ENCODE data around the gene FXYD7.

FXYD7 gene

DNA sequence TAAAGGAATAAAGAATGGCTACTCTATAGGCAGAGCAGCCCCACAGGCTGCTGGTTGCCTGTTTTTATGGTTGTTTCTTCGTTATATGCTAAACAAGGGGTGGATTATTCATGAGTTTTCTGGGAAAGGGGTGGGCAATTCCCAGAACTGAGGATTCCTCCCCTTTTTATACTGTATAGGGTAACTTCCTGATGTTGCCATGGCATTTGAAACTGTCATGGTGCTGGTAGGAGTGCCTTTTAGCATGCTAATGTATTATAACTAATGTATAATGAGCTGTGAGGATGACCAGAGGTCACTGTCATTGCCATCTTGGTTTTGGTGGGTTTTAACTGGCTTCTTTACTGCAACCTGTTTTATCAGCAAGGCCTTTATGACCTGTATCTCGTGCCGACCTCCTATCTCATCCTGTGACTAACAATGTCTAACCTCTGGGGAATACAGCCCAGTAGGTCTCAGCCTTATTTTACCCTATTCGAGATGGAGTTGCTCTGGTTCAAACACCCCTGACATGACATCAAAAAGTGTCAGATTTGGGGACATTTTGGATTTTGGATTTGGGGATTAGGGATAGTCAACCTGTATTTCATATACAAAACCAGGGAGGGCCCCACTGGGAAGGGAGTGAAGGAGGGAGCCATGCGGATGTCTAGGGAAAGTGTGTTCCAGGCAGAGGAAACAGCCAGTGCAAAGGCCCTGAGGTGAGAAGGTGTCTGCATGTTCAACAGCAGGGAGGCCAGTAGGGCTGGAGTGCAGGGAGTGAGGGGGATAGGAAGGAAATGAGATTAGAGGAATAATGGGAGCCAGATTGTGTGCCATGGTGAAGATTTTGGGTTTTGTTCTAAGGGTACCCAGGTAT, 22.4 kb downstream of the FXYD7 start:
- no peak for DNase-seq (ENCODE audit: low read depth, low spot score)
- Histone ChIP-seq H3K27me3 (ENCODE audit: insufficient read depth, insufficient read length) (no peaks in the 10 kb centered on the region), H3K4me3 (ENCODE audit: insufficient read length, low read depth) (no peak overlapping the region), H3K9me3 (ENCODE audit: insufficient read depth, low read length) (peaks cover 55% of the 10 kb centered on the region), H3K36me3 (ENCODE audit: insufficient read depth, insufficient read length, low read length) (peaks cover 88% of the 10 kb centered on the region), H3K9ac (ENCODE audit: insufficient read length, low read depth) (no peak overlapping the region), H3K4me1 (ENCODE audit: insufficient read depth, insufficient read length) (no peaks in the 10 kb centered on the region)
- TF ChIP-seq ZNF274 (IDR thresholded peaks at IDR 0.05; ENCODE audit: low read depth, low read length): no peak
- TF ChIP-seq YY1 (IDR thresholded peaks at IDR 0.05; ENCODE audit: insufficient read depth, insufficient read length): no peak
- no peak for TF ChIP-seq SUZ12 (IDR thresholded peaks at IDR 0.05; ENCODE audit: extremely low read depth, insufficient read depth, insufficient read length)

DNA sequence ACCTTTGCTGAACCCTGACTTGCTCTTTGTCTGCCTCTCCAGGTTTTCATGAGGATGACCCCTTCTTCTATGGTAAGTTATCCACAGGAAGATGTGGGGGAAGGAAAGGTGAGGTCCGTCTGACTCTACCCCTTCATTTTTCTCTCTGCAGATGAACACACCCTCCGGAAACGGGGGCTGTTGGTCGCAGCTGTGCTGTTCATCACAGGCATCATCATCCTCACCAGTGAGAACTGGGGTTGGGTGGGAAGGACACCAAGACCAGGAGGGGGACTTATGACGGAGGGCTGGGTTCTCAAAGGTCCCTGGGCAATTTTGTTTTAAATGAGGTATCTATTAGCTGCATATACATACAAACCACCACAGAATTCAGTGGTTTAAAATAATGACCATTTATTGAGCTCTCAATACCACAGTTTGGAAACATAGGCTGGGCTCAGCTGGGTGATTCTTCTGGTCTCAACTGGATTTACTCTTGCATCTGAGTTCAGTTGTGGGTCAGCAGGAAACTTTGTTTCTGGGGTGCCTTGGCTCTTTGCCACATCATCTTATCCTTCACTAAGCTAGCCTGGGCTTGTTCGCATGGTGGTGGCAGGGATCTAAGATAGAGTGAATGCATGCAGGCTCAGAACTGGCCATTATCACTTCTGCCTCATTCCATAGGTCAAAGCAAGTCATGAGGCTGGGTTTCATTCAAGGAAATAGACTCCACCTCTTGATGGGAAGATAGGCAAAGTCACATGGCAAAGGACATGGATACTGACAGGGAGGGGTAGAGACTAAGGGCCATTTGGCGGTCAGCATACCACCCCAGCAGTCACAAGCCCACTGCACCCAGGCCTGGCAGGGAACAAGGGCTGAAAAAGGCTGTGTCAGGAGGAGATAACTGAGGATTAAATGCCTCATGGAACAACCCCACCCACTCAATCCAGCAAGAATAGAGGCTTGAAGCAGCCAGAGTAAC, 23.3 kb downstream of the FXYD7 start:
- no peaks in the 10 kb centered on the region for H3K4me1 ChIP-seq (ENCODE audit: insufficient read depth, insufficient read length)
- no peak overlapping the region for H3K4me3 ChIP-seq (ENCODE audit: insufficient read length, low read depth)
- no peaks in the 10 kb centered on the region for H3K27me3 ChIP-seq (ENCODE audit: insufficient read depth, insufficient read length)
- no peak for DNase-seq (ENCODE audit: low read depth, low spot score)
- H3K36me3 ChIP-seq (ENCODE audit: insufficient read depth, insufficient read length, low read length): peaks cover 87% of the 10 kb centered on the region
- TF ChIP-seq SUZ12 (IDR thresholded peaks at IDR 0.05; ENCODE audit: extremely low read depth, insufficient read depth, insufficient read length) (no peak), YY1 (IDR thresholded peaks at IDR 0.05; ENCODE audit: insufficient read depth, insufficient read length) (no peak), ZNF274 (IDR thresholded peaks at IDR 0.05; ENCODE audit: low read depth, low read length) (no peak)
- peaks cover 48% of the 10 kb centered on the region for H3K9me3 ChIP-seq (ENCODE audit: insufficient read depth, low read length)
- no peak overlapping the region for H3K9ac ChIP-seq (ENCODE audit: insufficient read length, low read depth)

DNA sequence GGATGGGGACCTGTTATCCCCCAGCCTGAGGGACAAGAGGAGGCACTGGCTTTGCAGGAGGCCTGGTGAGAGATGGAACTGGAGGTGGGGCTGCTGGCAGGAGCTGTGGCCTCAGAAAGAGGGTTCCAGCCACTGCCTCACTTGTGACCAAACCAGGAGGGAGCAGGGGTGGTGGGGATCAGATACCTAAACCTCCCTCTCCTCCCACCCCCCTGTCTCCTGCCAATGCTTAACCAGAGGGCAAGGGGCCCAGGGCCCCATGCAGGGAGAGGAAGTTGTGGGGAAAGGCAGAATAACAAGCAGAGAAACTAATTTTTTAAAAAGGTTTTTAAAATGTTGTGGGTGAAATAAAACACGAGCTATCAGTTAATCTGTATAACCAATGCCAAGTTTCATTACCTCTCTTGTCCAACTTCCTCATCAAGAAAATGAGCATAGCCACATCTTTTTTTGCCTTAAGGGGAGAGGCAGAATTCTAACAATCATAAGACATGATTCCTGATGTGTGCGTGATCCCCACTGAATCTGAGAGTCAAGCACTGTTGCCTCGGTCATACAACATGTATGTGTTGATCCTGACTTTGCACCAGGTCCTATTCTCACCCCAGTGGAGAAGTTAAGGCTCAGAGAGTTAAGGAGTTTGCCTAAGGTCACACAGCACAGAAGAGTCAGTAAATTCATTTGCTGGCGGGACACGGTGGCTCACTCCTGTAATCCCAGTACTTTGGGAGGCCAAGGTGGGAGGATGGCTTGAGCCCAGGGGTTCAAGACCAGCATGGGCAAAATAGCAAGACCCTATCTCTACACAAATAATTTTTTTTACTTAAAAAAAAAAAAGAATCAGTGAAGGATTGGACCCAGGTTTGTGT, 24.4 kb downstream of the FXYD7 start:
- Histone ChIP-seq H3K4me1 (ENCODE audit: insufficient read depth, insufficient read length) (no peaks in the 10 kb centered on the region), H3K9ac (ENCODE audit: insufficient read length, low read depth) (no peak overlapping the region), H3K27me3 (ENCODE audit: insufficient read depth, insufficient read length) (no peaks in the 10 kb centered on the region), H3K4me3 (ENCODE audit: insufficient read length, low read depth) (no peak overlapping the region), H3K9me3 (ENCODE audit: insufficient read depth, low read length) (peaks cover 40% of the 10 kb centered on the region), H3K36me3 (ENCODE audit: insufficient read depth, insufficient read length, low read length) (peaks cover 81% of the 10 kb centered on the region)
- no peak for DNase-seq (ENCODE audit: low read depth, low spot score)
- TF ChIP-seq YY1 (IDR thresholded peaks at IDR 0.05; ENCODE audit: insufficient read depth, insufficient read length) (no peak), ZNF274 (IDR thresholded peaks at IDR 0.05; ENCODE audit: low read depth, low read length) (no peak), SUZ12 (IDR thresholded peaks at IDR 0.05; ENCODE audit: extremely low read depth, insufficient read depth, insufficient read length) (no peak)

DNA sequence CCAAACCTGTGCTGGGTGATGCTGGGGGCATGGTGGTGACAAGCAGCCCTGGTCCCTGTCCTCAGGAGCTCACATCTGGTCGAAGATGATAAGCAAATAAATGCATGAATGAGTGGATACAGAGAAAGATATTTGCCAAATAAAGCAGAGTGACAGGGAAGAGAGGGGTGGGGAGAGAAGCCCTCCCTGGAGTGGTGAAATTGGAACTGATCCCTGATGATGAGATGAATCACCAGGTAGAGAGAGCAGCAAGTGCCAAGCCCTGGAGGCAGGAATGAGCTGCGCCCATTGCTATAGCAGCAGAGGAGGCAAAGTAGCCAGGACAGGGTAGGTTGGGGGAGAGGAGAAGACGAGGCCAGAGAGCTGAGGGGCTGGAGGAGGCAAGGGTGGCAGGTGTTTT, 25.1 kb downstream of the FXYD7 start:
- H3K4me3 ChIP-seq (ENCODE audit: insufficient read length, low read depth): no peak overlapping the region
- no peak for DNase-seq (ENCODE audit: low read depth, low spot score)
- peaks cover 78% of the 10 kb centered on the region for H3K36me3 ChIP-seq (ENCODE audit: insufficient read depth, insufficient read length, low read length)
- no peak for TF ChIP-seq ZNF274 (IDR thresholded peaks at IDR 0.05; ENCODE audit: low read depth, low read length)
- peaks cover 36% of the 10 kb centered on the region for H3K9me3 ChIP-seq (ENCODE audit: insufficient read depth, low read length)
- no peaks in the 10 kb centered on the region for H3K27me3 ChIP-seq (ENCODE audit: insufficient read depth, insufficient read length)
- no peak overlapping the region for H3K9ac ChIP-seq (ENCODE audit: insufficient read length, low read depth)
- H3K4me1 ChIP-seq (ENCODE audit: insufficient read depth, insufficient read length): no peaks in the 10 kb centered on the region

DNA sequence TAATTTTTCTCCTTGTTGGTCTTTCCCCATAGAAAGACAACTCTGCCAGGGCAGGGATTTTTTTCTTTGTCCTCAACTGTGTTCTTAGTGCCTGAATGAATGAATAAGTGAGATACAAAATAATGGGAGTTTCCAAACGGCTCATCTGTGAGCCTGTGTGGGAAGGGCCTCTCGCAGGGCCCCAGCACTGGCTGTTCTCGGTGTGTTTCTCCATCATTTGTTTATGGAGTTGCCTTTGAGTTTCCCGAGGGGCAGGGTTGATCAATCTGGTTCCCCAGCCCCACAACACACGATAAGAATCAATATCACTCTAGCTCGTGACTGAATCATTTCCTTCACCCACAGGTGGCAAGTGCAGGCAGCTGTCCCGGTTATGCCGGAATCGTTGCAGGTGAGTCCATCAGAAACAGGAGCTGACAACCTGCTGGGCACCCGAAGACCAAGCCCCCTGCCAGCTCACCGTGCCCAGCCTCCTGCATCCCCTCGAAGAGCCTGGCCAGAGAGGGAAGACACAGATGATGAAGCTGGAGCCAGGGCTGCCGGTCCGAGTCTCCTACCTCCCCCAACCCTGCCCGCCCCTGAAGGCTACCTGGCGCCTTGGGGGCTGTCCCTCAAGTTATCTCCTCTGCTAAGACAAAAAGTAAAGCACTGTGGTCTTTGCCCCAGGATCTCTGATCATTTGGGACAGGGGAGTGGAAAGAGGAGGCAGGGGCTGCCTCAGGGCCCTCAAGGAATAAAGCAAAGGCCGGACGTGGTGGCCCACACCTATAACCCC, 26.4 kb downstream of the FXYD7 start:
- H3K4me3 ChIP-seq (ENCODE audit: insufficient read length, low read depth): no peak overlapping the region
- DNase-seq (ENCODE audit: low read depth, low spot score): no peak
- H3K4me1 ChIP-seq (ENCODE audit: insufficient read depth, insufficient read length): no peaks in the 10 kb centered on the region
- no peak for TF ChIP-seq ZNF274 (IDR thresholded peaks at IDR 0.05; ENCODE audit: low read depth, low read length)
- no peak overlapping the region for H3K9ac ChIP-seq (ENCODE audit: insufficient read length, low read depth)
- H3K36me3 ChIP-seq (ENCODE audit: insufficient read depth, insufficient read length, low read length): peaks cover 69% of the 10 kb centered on the region
- peaks cover 25% of the 10 kb centered on the region for H3K9me3 ChIP-seq (ENCODE audit: insufficient read depth, low read length)
- H3K27me3 ChIP-seq (ENCODE audit: insufficient read depth, insufficient read length): no peaks in the 10 kb centered on the region

DNA sequence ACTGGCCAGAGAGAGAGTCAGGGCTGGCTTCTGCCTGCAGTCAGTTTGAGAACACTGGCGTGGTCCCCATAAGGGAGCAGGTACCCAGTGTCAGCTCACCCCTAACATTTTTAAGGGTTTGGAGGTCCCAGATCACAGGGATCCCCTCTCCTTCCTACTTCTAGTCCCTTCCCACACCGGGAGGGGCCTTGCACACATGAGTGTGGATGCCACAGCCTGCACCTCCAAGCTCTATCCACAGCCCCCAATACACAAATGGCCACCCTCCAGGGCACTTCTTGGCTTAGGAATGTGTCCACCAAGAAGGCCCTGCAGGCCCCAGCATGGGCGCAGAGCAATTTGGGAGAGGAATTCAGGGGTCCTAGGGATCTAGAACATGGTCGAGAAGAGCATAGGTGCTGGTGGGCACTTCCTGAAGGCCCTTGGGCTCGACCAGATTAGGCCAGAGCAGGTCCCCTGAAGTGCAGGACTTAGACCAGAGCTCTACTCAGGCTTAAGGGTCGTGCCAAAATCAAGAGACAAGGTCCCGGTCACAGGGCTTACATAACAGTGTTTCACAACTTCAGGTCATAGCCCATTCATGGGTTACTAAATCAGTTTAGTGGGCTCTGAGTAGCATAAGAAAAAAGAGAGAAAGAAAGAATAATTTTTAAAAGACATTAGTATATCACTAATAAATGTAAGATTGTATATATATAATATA, 27.5 kb downstream of the FXYD7 start:
- Histone ChIP-seq H3K36me3 (ENCODE audit: insufficient read depth, insufficient read length, low read length) (peaks cover 58% of the 10 kb centered on the region), H3K4me3 (ENCODE audit: insufficient read length, low read depth) (no peak overlapping the region), H3K9ac (ENCODE audit: insufficient read length, low read depth) (no peak overlapping the region), H3K4me1 (ENCODE audit: insufficient read depth, insufficient read length) (no peaks in the 10 kb centered on the region), H3K9me3 (ENCODE audit: insufficient read depth, low read length) (peaks cover 14% of the 10 kb centered on the region), H3K27me3 (ENCODE audit: insufficient read depth, insufficient read length) (no peaks in the 10 kb centered on the region)
- DNase-seq (ENCODE audit: low read depth, low spot score): no peak
- TF ChIP-seq ZNF274 (IDR thresholded peaks at IDR 0.05; ENCODE audit: low read depth, low read length): no peak
- TF ChIP-seq YY1 (IDR thresholded peaks at IDR 0.05; ENCODE audit: insufficient read depth, insufficient read length): no peak
- TF ChIP-seq SUZ12 (IDR thresholded peaks at IDR 0.05; ENCODE audit: extremely low read depth, insufficient read depth, insufficient read length): no peak
